Keratinocyte (primary cell): ENCODE results near the gene WBP1L. TPM values are rescaled to one million over a fixed set of nuclear protein-coding genes. Genes with fewer than 3 reads are reported as not detected.

ENCODE experiments used
- DNase-seq: peaks from one replicate; pipeline ENCODE4 v3.0.0-alpha.2; 2011; ENCODE audit warnings: low read depth, missing footprints, low spot score
- FAIRE-seq: peaks from 2 replicates; lab custom pipeline; 2011; peaks lifted over from hg19 to GRCh38; lab: Jason Lieb, UNC
- H2AFZ ChIP-seq: 2 replicates; pipeline ENCODE4 v1.6.0; 2012; ENCODE audit warnings: low read length, control low read depth, inconsistent platforms; ENCODE audit not compliant: control insufficient read depth
- H3K27ac ChIP-seq: 2 replicates; pipeline ENCODE4 v1.5.1; 2011; ENCODE audit warnings: low read length; ENCODE audit not compliant: control insufficient read depth, insufficient read depth
- H3K27me3 ChIP-seq: 3 replicates; pipeline ENCODE4 v1.6.0; 2011; ENCODE audit warnings: low read length; ENCODE audit not compliant: control insufficient read depth, insufficient read depth; ENCODE audit errors: extremely low read depth
- H3K36me3 ChIP-seq, 2 experiments: 2 replicates in 1 of 2; 3 replicates in 1 of 2; pipeline ENCODE4 v1.5.1; 2011; ENCODE audit warnings: low read length in 2 of 2, mild to moderate bottlenecking in 1 of 2; ENCODE audit not compliant: control insufficient read depth in 2 of 2, insufficient read depth in 2 of 2; ENCODE audit errors: extremely low read depth in 1 of 2
- H3K4me1 ChIP-seq: 3 replicates; pipeline ENCODE4 v1.5.1; 2011; ENCODE audit warnings: low read length; ENCODE audit not compliant: control insufficient read depth, insufficient read depth; ENCODE audit errors: extremely low read depth
- H3K4me2 ChIP-seq: 3 replicates; pipeline ENCODE4 v1.6.0; 2011; ENCODE audit warnings: low read depth, low read length; ENCODE audit not compliant: control insufficient read depth, insufficient read depth; ENCODE audit errors: extremely low read depth
- H3K4me3 ChIP-seq, 3 experiments: fragments of 200-600 bp in 1 of 3; sonication (generic) in 1 of 3; 2 replicates in 2 of 3; 3 replicates in 1 of 3; pipeline ENCODE4 v1.5.1; 2011 to 2016; ENCODE audit warnings: low read length in 3 of 3, mild to moderate bottlenecking in 3 of 3, control low read depth in 2 of 3, inconsistent platforms in 1 of 3, low read depth in 1 of 3, mixed read lengths in 1 of 3, mixed run types in 1 of 3, moderate library complexity in 1 of 3; ENCODE audit not compliant: control insufficient read depth in 2 of 3, insufficient read depth in 2 of 3; ENCODE audit errors: extremely low read depth in 1 of 3
- H3K79me2 ChIP-seq: 2 replicates; pipeline ENCODE4 v1.6.0; 2012; ENCODE audit warnings: low read length; ENCODE audit not compliant: control insufficient read depth, insufficient read depth
- H3K9ac ChIP-seq: 3 replicates; pipeline ENCODE4 v1.6.0; 2011; ENCODE audit warnings: low read length; ENCODE audit not compliant: control insufficient read depth, insufficient read depth; ENCODE audit errors: extremely low read depth
- H3K9me1 ChIP-seq: 3 replicates; pipeline ENCODE4 v1.6.0; 2011; ENCODE audit warnings: low read length; ENCODE audit not compliant: control insufficient read depth, insufficient read depth; ENCODE audit errors: extremely low read depth
- H3K9me3 ChIP-seq: 2 replicates; pipeline ENCODE4 v1.5.1; 2012; ENCODE audit warnings: low read depth, low read length; ENCODE audit not compliant: control insufficient read depth
- H4K20me1 ChIP-seq: 3 replicates; pipeline ENCODE4 v1.6.0; 2011; ENCODE audit warnings: low read length; ENCODE audit not compliant: control insufficient read depth, insufficient read depth; ENCODE audit errors: extremely low read depth
- CTCF ChIP-seq, 3 experiments: IDR thresholded peaks in 1 of 3; conservative IDR thresholded peaks in 1 of 3; optimal IDR thresholded peaks in 1 of 3; 2 replicates in 2 of 3; 3 replicates in 1 of 3; pipeline versions ENCODE3 to v1.5.1; 2011; ENCODE audit warnings: low read length in 3 of 3, mild to moderate bottlenecking in 3 of 3, moderate library complexity in 2 of 3, control low read depth in 1 of 3, inconsistent platforms in 1 of 3; ENCODE audit not compliant: insufficient read depth in 2 of 3; ENCODE audit errors: extremely low read depth in 1 of 3
- EZH2 ChIP-seq: IDR thresholded peaks from one replicate; pipeline ENCODE4 v1.6.1; 2012; ENCODE audit warnings: inconsistent platforms, mild to moderate bottlenecking, low read length, moderate library complexity
- dilution Hi-C: fragments of 300-500 bp; cut with MboI; formaldehyde crosslinking; loops from one replicate; pipeline ENCODE4 v1.7.0; 2020; ENCODE audit warnings: low sequenced_read_pairs; ENCODE audit not compliant: extremely low pct_ligation_motif_present
- polyA plus RNA-seq, 5 experiments: library from polyadenylated mRNA; depleted of rRNA in 3 of 5; stranded (reverse) in 3 of 5; stranded (forward) in 1 of 5; unstranded in 1 of 5; fragments of >200 nt; gene quantifications; 1 replicate in 1 of 5; 2 replicates in 3 of 5; 3 replicates in 1 of 5; pipeline versions ENCODE4 v1.2.1 to v1.2.3, GENCODE V29; 2011 to 2012; ENCODE audit warnings: missing spikeins in 2 of 5, low read depth in 1 of 5, low replicate concordance in 1 of 5

The WBP1L gene
- polyA plus RNA-seq, 1 donor (not counting 4 experiments of a cell fraction or from before 2014, with no cell fraction given): 24.3 TPM

DNA sequence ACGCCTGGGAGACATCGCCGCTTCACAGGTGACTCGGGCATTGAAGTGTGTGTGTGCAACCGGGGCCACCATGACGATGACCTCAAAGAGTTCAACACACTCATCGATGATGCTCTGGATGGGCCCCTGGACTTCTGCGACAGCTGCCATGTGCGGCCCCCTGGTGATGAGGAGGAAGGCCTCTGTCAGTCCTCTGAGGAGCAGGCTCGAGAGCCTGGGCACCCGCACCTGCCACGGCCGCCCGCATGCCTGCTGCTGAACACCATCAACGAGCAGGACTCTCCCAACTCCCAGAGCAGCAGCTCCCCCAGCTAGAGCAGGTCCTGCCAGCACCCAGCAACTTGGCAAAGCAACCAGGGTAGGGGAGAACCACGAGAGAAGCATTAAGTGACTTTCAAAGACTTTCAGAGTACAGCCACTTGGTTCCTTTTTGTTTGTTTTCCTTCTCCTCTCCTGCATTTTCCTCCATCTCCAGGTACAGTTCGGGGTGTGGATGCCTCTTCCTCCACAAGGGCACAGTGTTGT is 69.3 kb downstream of the WBP1L start:
- no peak for DNase-seq
- Histone ChIP-seq H3K9ac (no peak overlapping the region), H3K36me3 (peaks cover 4 to 14% of the 10 kb centered on the region in 2 experiments), H3K4me2 (no peak overlapping the region), H3K27ac (no peak overlapping the region), H3K79me2 (no peaks in the 10 kb centered on the region), H2AFZ (no peak overlapping the region), H4K20me1 (no peaks in the 10 kb centered on the region), H3K4me1 (peaks cover 14% of the 10 kb centered on the region), H3K4me3 (no peak overlapping the region), H3K27me3 (no peaks in the 10 kb centered on the region), H3K9me3 (no peaks in the 10 kb centered on the region), H3K9me1 (no peaks in the 10 kb centered on the region)
- FAIRE-seq: no peak
- dilution Hi-C loops: no loop called here
- TF ChIP-seq EZH2: no peak
- no peak for TF ChIP-seq CTCF (optimal IDR thresholded peaks at IDR 0.05 in 1 of 3, IDR thresholded peaks at IDR 0.05 in 1 of 3, conservative IDR thresholded peaks at IDR 0.05 in 1 of 3; ENCODE audit: extremely low read depth in 1 of 3, insufficient read depth in 2 of 3, low read length in 3 of 3)

DNA sequence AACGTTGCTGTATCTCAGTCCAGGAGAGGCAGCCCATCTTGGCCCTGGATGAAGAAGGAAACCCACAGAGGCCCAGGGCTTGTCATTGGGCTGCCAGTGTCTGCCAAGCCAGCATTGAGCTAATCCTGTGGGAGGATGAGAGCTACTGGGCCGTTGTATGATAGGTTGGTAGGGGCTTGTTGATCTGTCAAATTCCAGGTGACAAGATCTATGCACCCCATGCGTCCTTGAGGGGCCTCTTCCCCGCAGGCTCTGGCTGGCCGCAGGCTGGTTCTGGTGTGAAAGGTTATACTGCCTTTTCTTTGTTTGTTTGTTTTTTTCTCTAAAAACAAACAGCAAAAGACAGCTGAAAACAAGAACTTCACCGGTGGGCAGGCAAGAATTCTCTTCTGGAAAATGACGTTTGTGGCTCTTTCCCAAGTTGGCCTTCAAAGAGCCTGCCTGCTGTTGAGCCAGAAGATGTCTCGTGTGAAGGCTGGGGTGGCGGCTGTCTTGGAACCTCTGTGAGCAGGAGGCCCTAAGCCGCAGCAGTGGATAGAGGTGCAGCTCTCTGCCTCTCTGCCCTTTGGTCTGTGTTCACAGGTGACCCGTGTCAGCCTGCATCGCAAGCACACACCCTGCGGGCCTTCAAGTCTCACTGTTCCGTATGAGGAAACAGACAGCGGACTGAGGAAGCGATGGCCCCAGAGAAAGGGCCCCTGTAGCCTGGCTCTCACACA is 70.1 kb downstream of the WBP1L start:
- no peaks in the 10 kb centered on the region for H3K9me3 ChIP-seq
- no peak overlapping the region for H3K4me3 ChIP-seq
- H3K4me2 ChIP-seq: no peak overlapping the region
- TF ChIP-seq CTCF (optimal IDR thresholded peaks at IDR 0.05 in 1 of 3, IDR thresholded peaks at IDR 0.05 in 1 of 3, conservative IDR thresholded peaks at IDR 0.05 in 1 of 3; ENCODE audit: extremely low read depth in 1 of 3, insufficient read depth in 2 of 3, low read length in 3 of 3) (no peak), EZH2 (no peak)
- H3K27me3 ChIP-seq: no peaks in the 10 kb centered on the region
- H3K79me2 ChIP-seq: no peaks in the 10 kb centered on the region
- no peak for DNase-seq
- peaks cover 4 to 14% of the 10 kb centered on the region in 2 experiments for H3K36me3 ChIP-seq
- H2AFZ ChIP-seq: no peak overlapping the region
- H3K4me1 ChIP-seq: peaks cover 16% of the 10 kb centered on the region
- H3K27ac ChIP-seq: no peak overlapping the region
- FAIRE-seq: no peak
- H3K9ac ChIP-seq: no peak overlapping the region
- H4K20me1 ChIP-seq: no peaks in the 10 kb centered on the region
- dilution Hi-C loops: no loop called here
- no peaks in the 10 kb centered on the region for H3K9me1 ChIP-seq
